IPS DF 19.7 (cell line): ENCODE data around the gene DDX10.

Source experiments
- DNase-seq: peaks from one replicate; pipeline ENCODE4 v3.0.0-alpha.2; 2013; ENCODE audit warnings: low read depth, low spot score

DDX10 gene

DNA sequence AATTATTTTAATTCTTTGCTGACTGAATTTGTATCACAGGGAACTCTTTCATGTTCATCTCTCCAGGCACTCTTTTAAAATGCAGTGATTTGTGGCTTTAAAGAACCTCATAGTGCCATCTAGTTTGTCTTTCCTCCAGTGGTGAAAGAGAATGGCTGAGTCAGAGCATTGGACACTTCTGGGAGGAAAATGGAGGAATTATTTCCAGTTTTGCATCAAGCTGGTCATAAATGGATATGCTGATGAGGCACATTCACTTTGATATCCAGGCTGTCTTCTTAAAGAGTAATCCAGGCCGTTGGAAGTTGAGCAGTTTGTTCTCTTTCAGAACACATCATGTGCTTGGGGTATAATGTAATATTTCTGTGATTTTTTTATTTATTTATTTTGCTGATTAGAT lies 273.7 kb downstream of the DDX10 start:
- DNase-seq, result no peak

DNA sequence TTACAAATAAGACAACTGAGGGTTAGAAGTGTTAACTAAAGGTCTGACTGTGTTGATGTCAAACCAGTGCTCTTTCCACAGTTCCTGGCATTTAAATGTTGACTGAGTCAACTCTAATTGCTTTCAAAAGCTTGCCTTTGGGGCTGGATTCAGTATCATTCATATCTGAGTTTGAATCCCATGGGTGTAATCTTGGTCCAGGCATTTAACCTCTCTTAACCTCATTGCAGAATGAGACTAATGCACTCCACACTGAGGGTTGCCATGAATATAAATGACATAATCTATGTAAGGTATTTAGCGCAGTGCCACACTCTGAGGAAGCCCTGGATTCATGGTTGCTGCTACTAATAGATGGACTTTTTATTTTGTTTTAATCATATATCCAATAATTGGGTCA lies 274.3 kb downstream of the DDX10 start:
- no peak for DNase-seq

DNA sequence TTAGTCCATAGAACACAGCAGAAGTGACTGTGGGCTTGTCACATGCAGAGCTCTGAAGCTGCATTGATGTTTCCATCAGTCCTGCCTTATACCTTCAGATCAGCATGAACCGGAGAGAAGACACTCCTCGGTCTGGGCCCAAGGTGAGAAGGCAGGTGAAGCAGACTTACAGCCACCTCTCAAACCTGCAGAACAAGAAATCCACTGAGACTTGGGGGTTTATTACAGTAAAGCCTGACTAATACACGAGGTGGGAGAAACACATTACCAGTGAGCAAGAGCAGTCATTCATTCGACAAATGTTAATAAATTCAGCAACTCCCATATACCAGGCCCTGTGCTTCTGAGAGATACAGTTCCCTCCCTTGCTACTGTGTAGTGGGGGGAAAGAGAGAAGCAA lies 279.0 kb downstream of the DDX10 start:
- no peak for DNase-seq

DNA sequence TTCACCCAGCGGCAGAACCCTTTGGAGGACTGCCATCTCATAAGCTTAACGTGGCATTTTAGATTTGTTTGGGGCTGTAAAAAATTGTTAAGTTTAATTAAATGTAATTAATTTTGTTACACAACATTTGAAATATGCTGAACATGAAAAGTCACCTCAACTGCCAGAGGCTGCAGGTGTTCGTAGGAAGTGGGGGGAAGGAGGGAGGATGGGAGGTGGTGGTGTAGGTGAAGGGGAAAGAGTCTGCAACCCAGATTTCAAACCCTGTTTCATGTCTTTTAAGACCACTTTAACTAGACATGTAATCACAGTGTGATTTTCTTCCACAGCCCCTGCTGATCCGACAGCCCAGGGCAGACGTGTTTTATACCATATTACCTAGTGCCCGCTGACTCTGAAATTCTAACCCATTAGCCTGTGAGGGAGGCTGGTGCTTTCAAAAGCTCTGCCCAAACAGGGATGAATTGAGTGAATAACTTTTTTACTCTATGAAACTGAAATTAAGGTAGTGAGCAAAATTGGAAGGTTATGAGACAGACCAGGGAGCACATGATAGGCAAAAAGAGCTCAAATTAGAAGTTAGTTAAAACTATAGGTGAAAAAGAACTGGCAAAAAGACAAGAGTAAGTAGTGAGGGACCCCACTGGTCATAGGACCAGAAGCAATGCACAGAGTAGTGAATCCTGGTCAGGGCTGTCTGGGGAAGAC lies 279.8 kb downstream of the DDX10 start:
- DNase-seq, result no peak

DNA sequence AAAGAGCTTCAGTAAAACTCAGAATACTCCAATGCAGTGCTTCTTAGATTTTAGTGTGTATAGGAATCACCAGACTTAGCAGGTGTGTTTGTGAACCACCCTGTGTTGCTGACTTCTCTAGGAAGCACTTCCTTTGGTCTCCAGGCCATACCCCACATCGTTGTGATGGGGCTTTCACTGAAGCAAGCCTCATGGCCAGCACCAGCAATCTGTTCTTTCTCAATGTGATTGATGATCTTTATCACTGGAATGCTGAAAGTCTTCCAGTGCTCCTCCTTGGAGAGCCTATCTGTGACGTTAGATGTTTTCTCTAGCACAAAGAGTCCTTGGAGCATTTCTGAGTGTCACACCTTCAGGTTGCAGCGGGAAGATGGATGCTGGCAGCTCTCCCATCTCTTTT lies 280.5 kb downstream of the DDX10 start:
- DNase-seq, result no peak

DNA sequence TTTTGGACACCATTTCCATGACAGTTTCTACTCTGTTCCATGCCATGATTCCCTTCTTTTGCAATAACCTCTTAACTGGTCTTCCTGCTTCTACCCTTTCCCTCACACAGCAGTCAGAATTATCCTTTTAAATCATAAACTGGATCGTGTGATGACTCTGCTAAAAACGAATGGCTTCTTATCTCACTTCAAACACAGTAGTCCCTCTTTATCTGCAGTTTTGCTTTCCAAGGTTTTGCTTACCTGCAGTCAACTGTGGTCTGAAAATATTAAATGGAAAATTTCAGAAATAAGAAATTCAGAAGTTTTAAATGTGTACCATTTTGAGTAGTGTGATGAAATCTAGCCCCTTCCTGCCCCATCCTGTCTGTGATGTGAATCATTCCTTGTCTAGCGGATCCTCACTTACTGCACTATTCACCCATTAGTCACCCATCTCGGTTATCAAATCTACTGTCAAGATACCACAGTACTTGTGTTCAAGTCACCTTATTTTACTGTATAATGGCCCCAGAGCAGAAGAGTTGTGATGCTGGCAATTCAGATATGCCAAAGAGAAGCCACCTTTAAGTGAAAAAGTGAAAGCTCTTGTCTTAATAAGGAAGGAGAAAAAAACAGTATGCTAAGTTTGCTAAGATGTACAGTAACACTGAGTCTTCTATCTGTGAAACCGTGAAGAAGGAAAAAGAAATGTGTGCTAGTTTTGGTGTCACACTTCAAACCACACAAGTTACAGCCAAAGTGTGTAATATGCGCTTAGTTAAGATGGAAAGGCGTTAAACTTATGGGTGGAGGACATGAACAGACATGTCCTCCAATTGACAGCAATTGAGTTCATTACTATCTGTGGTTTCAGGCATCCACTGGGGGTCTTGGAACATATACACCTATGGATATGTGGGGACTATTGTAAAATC lies 283.0 kb downstream of the DDX10 start:
- no peak for DNase-seq

DNA sequence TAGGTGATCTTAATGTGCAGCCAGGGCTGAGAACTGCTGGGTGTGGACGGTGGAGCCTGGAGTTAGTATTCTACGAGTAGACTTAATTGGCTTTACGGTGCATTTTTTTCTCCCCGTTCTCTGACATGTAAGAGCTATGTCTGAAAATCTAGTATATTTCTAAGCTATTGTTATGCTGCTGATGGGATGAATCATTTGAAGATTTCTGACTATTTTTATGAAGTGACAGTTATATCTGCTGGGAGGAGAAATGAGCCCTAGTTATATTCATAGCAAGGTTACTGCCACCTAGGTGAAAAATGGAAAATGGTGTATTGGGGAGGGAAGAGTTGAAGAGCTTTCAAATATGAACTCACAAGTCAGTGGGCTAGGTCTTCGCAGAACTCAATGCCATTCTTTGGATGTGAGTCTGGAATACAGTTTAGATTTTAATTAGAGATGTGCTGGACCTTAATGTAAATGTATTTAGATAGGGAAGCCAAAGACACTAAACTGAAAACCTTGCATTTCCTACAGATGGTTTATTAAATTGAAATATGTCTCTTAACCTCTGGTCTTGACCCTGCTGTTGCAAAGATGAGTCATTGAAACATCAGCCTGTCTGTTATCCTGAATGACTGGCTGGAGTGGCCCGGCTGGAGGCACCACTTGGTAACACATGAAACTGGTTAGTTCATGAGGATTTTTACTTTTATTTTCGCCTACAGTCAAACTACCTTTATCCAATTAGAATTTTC lies 293.7 kb downstream of the DDX10 start:
- no peak for DNase-seq

DNA sequence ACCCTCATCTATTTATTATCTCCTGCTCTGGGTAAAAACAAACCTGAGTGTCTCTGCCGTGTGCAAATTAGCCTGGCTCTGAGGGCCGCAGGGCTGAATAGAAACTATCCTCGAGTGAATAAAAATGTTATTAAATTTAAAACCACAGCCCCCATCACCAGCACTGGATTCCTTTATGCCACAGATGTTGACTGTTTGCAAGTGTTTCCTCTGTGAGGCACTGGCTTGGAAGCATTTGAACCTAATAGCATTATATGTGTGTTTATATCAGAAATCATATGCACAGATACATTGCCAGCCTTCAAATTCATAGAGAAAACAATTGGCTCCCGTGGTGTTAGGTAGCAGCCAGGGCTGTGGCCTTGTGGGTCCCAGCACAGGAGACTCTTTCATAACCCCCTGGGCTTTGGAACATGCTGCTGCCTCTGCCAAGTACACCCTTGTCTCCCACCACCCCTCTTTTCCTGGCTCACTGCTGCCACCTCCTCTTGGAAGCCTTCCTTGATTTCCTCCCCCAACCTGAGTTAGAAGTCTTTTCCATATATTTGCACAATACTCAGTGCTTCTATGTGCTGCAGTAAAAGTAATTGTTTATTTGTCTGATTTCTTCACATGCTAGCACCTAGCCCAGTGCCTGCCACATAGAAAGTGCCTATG lies 294.4 kb downstream of the DDX10 start:
- DNase-seq, result no peak

DNA sequence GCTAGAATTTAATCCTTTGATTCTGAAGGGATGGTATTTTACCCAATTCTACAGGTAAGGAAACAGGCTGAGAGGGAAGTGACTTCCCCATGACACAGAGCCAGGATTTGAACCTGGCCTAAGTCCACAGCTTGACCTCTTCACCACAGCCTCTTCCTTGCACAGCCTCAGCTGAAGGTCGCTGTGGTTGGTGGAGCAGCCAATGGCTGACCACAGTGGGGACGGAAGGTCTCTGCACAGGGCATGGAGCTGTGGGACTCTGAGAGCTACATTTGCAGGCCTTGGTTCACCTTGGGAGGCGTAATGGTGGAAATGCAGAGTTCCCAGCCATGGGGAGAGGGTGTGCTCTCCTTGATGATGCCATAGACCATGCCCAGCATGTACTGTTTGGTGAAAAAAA lies 295.0 kb downstream of the DDX10 start:
- DNase-seq, result no peak

DNA sequence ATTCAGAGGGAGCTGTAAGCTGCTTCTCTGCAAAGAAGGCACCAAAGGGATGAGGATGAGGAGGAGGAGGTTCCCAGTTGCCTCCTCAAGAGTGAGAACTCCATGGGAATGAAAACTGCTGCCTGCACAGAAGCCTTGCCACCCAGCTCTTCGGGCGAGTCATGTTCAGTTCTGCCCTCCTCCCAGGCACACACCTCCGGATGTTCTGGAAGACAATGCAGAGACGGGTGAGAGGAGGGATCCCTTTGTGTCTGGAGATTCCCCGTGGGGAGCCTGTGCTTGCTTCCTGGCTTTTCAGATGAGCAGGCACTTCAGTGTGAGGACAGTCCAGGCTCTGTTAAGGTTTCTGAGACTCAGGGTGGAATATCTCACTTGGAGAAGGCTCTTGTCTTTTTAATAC lies 295.6 kb downstream of the DDX10 start:
- DNase-seq, result peak; percentile 48

DNA sequence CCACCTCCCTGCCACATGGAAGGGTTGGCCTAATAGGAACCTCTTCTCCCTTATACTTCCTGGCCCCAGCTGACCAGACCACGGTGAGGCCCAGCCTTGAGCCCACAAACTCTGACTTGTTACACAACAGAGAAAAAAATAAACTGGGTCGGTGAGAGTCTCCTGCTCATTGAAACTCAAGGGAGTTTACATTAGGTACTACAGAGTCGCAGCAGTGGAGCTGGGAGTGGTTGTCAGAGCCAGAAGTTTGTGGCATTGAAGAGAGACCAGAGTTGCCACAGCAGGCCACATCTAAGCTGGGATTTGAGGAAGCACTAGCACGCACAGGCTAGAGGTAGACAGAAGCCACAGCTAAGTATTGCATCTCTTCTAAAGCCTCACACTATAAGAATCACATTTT lies 296.2 kb downstream of the DDX10 start:
- DNase-seq, result no peak

DNA sequence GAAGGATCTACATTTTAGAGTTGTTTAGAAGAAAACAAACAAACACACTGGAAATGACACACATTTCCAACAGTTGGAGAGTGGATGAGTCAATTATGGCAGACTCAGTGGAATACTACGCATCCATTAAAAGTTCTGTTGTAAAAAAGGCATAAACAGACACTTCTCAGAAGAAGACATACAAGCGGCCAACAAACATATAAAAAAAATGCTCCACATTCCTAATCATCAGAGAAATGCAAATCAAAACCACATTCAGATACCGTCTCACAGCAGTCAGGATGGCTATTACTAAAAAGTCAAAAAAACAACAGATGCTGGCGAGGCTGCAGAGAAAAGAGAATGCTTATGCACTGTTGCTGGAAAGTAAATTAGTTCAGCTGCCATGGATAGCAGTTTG lies 298.2 kb downstream of the DDX10 start:
- no peak for DNase-seq

DNA sequence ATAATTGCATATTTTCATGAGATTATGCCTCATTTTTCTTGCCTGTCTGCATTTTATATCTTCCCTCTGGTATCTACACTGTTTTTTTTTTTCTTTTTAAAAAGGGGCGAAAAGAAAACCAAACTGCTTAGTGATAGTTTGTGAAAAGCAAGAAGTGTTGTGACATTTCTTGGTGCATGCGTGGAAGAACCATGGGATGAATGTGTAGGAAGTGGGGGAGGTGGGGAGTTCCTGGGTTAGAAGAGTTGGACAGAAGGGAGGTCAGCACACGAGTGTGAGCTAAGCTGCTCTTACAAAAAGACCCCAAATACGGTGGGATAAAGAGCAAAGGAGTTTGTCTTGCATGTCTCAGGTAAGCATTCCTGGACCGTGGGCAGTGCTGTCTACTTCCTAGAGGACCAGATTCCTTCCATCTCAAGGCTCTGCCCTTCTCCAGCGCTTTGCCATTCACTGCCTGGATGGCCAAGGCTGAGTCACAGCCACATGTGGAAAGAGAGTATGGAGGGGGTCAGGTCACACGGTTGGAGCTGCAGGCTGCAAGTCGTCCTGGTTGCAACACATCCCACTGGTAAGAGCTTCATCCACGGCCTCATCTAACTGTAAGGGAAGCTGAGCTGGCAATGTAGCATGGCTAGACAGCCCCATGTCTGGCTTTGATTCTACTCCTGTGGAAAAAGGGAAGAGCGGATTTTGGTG lies 300.6 kb downstream of the DDX10 start:
- DNase-seq, result no peak

DNA sequence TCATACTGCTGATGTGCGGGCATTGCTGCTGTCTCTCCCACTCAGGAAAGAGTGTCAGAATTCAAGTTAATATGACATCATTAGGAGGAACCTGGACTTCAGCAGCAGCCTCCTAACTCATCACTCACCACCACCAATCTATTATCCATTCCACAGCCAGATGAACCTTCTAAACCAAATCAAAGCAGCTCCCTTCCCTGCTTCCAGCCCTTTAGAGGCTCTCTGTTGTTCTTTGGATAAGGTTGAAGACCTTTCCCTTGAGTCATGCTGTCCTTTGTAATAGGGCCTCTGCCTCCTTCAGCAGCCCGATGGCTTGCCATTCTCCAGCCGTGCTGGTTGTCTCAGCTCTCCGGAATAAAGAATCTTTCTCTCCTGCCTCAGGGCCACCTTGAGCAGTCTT lies 301.3 kb downstream of the DDX10 start:
- no peak for DNase-seq

DNA sequence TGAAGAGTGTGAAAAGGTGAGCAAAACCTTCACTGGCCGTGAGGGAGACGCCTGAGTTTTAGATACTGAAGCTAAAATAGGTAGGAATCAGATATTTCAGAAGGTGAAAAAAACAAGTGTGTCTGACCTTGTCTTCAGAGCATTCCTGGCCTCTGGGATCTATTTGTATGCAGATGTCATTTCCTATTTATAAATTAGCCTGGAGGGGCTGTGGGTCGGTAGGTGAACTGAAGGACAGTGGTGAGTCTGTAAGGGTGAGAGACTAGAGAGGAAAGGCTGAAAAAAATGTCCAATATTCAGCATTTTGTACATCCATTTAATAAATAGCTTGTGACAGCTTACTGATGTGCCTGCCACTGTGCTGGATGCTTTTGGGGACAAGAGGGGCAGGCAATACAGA lies 302.1 kb downstream of the DDX10 start:
- DNase-seq, result no peak

DNA sequence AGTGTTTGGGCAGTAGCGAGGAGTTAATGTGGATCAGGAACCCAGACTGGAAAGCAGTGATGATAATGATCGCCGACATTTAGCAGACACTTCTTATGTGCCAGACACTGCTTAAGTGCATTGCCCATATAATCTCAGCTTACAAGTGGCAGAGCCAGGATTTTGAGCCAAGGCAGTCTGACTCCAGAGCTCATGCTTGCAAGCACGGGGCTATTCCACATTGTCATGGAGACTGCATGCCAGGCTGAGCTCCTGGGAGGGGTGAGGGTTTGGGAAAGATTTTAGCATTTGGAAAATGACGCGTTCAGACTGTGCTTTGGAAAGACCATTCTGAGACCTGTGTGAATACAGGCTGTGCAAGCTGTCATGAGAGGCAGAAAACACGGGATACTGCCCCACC lies 302.7 kb downstream of the DDX10 start:
- no peak for DNase-seq

DNA sequence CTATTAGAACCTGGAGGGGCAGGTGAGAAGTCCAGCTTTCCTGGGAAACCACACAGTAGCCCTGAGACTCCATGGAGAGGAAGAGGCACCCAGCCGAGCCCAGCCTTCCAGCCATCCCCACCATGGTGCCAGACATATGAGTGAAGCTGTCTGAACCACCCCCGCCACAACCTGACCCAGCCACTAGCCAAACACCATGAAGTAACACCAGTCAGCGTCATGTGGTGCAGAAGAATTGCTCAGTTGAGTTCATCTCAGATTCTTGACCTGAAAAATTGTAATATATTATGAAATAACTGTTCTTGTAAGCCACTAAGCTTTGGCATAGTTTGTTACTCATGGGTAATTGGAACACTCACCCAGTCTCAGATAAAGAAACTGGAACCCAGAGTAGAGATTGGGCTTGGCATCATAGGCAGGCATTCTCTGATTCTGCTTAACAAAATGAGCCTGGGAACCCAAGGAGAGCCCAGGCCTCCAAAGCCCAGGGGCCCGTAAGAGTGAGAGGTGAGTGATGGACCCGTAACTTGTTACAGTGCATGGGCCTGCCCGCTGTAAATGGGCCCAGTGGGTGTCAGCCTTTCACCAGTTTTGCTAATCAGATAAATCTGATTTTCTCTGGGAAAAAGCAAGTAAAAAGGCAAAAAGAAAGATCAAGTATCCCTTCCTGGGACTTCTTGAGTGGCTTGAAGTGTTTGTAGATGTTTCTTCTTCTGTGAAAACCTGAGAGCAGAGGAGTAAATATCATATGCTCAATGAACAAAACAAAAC lies 305.5 kb downstream of the DDX10 start:
- no peak for DNase-seq

DNA sequence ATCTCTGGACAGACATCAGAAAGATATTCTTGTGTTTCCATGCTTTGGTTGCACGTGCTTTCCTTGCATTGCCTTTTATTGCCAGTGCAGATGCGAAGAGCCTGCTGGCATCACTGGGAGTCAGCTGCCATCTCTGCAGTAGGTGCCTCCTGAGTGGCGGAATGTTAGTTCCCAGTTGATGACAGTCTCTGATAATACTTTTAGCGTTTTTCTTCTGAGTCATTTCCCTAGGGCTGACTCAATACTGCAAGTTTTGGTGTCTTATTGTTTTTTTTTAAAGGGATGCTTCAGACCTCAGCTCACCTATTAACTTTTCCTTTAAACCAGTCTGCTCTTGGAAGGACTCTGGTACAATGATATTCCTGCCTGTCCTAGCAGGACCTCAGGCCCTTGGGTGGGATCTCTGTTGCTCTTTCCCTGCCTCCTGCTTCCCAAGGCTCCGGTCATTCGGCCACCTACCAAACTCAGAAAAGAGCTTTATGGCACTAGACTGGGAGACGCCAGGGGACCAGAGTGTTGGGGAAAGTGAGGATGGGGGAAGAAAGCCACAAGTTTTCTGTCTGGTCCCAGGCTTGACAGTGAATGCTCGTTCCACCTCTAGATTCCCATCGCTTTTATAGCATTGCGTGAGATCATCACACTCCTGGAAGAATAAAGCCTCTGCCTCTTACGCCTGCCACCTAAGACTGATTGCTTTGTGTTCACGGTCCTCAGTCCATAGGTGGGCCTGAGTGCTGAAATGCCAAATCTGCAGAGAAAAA lies 308.7 kb downstream of the DDX10 start:
- DNase-seq, result no peak

DNA sequence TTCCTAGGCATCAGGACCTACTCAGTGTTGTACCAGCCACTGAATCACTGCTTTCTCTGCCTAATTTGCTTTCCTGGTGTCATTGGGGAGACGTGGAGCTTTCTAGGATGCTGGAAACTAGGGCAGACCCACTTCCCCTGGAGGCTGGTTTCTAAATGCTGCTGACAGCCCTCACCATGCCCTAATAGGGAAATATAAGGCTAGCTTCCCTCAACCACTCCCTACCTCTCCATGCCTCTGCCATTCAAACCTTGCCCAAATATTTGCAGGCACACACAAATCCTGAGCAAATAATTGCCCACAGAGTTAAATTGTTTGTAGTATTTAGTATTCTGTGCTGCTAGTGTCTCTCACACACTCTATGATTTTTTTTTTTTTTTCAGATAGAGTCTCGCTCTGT lies 310.2 kb downstream of the DDX10 start:
- no peak for DNase-seq

DNA sequence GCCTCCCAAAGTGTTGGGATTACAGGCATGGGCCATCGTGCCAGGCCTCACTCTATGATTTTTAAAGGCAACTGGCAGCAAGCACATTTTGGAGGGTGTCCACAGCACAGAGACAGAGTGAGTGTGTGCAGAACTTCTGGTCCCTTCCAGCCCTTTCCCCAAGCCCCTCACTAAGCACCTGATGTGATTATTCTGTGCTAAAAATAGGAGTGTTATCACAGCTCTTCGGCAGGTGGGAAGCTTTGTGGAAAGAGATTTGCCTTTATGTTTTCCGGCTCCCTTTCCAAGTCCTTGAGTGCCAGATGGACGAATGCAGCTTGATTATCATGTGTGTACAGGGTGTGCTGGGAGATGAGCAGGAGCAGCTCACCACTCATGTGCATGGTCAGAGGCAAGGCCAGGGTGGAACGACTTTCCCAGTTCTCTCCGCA lies 310.8 kb downstream of the DDX10 start:
- no peak for DNase-seq
